ENCODE data around the gene PC.
"Not testable (repeated sequence)": the region's sequence is repeated elsewhere in the genome, so short reads cannot be mapped to it uniquely, and the experiment has no call there.

The PC gene

GRCh38 chr11:66958232-66958955, at the start of gene PC:
PC (minus strand) TSS chr11:66958383; CDS start chr11:66872159, 86,224 bp downstream.
- peak; percentile 92 for FAIRE-seq

GRCh38 chr11:67007126-67007525, 48.9 kb upstream of the PC start:
- FAIRE-seq = no peak

- no peak for FAIRE-seq
Observed at GRCh38 chr11:67006029-67006884, 48.1 kb upstream of the PC start.

- FAIRE-seq = not testable (repeated sequence)
Observed at GRCh38 chr11:67005200-67005599, 47.0 kb upstream of the PC start.

GRCh38 chr11:67002921-67003411, 44.8 kb upstream of the PC start:
- FAIRE-seq = no peak

GRCh38 chr11:67002297-67002913, 44.2 kb upstream of the PC start:
- no peak for FAIRE-seq

- no peak for FAIRE-seq
Observed at GRCh38 chr11:67001332-67001731, 43.1 kb upstream of the PC start.

- no peak for FAIRE-seq
Observed at GRCh38 chr11:66999555-66999954, 41.4 kb upstream of the PC start.

GRCh38 chr11:66996609-66997273, 38.6 kb upstream of the PC start:
- no peak for FAIRE-seq

GRCh38 chr11:66992041-66992440, 33.9 kb upstream of the PC start:
- FAIRE-seq = no peak

- FAIRE-seq = not testable (repeated sequence)
Observed at GRCh38 chr11:66989360-66989759, 31.2 kb upstream of the PC start.

GRCh38 chr11:66988741-66989140, 30.6 kb upstream of the PC start:
- FAIRE-seq = not testable (repeated sequence)

- FAIRE-seq = no peak
Observed at GRCh38 chr11:66987924-66988637, 29.9 kb upstream of the PC start.

GRCh38 chr11:66987158-66987620, 29.0 kb upstream of the PC start:
- FAIRE-seq = no peak

- no peak for FAIRE-seq
Observed at GRCh38 chr11:66986178-66986545, 28.0 kb upstream of the PC start.

- FAIRE-seq = no peak
Observed at GRCh38 chr11:66985508-66986177, 27.5 kb upstream of the PC start.

- FAIRE-seq = no peak
Observed at GRCh38 chr11:66983275-66983924, 25.2 kb upstream of the PC start.

GRCh38 chr11:66981976-66982578, 23.9 kb upstream of the PC start:
- FAIRE-seq = peak; percentile 23

- no peak for FAIRE-seq
Observed at GRCh38 chr11:66979336-66979980, 21.3 kb upstream of the PC start.

- FAIRE-seq = no peak
Observed at GRCh38 chr11:66978717-66979116, 20.5 kb upstream of the PC start.

All from endometrium (tissue), 2 donors.